Epithelial cell of prostate (primary cell): ENCODE results near the gene METTL25.
A peak's percentile ranks its signal among the peaks of the same experiment; 100 is the strongest.

ENCODE experiments used
- DNase-seq: peaks from one replicate; pipeline ENCODE4 v3.0.0-alpha.2; 2011; ENCODE audit warnings: low read depth, low spot score
- H3K27ac ChIP-seq: fragments of 450-650 bp; 2 replicates; pipeline ENCODE4 v1.5.1; 2017; ENCODE audit warnings: mild to moderate bottlenecking

The METTL25 gene

DNA sequence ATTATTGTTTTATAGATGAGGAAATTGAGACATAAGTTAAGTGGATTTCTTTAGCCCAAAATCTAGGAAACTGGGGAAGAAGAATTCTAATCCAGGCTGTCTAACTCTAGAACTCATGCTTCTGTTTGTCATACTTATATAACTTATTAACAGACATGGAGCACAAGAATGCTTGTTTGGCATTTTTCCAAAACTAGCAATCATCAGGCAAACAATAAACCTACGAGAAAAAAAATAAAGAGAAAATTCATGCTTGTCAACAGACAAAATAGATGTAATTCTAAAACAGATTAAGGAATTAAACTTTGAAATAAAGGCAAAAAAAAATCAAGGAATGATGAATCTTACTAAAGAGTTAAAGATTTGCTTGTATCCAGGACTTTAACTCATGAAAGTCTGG is 103.1 kb downstream of the METTL25 start:
- DNase-seq, result no peak
- H3K27ac ChIP-seq, result peak overlapping the region; percentile 67

DNA sequence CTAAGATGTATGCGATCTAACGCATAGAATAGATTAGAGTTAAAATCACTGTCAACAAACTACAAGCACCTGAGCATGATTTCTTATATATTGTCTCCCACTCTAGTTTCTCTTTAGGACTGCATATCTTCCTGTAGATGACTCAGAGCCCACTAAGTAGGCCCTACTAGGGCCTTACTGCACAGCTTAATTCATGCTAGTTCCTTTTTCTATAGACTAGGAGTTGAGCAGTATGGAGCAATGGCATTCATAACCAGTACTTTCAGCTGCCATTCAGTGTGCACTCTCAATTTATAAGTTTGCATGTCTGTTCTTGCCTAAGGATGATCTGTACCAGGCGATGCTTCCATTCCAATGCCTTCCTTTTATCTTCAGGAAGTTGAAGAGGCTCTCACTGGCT is 103.5 kb downstream of the METTL25 start:
- H3K27ac ChIP-seq, result peak overlapping the region; percentile 67
- DNase-seq, result peak; percentile 63

DNA sequence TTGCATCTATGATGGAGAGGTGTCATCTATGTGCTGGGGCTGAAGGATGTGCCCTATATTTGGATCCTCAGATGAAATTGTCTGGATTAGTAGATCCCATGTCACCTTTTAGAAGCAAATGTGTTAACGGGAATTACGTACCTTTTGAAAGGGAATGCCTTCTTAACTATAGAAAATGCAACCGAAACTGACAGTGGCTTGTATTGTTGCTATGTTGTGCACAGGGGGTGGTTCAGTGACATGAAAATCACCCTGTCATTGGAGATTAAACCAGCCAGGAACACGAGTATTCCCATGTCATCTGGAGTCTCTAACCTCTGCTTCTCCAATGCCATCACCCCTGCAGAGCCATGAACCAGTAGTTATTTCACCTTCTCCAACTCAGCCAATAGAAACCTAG is 110.2 kb downstream of the METTL25 start:
- H3K27ac ChIP-seq, result no peak overlapping the region
- DNase-seq, result no peak

DNA sequence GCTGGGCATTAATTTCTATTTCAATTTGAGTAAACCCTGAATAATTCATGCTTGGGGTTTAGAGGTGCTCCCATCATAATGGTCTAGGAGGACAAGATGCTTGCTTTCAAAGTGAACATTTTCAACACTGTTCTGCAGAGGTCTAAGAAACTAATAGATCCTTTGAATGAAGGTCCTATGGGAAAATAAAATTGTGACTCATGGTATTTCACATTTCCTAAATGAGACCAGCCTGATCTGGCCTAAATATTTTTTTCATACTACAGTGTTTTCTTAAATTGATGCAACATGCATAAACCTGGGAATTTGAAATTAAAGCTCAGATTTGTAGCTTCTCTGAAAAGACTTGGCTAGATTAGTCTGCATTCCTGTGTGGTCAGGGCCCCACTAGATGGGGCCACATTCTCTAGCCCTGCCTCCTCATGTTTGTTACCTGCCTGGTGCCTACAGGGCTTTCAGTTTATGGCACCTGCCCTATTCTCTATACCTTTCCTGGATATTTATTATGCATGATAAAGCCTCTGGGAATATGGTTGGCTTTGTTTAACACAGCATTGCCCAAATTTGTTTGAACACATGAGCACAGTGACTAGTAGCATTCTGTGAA is 112.7 kb downstream of the METTL25 start:
- DNase-seq, result no peak

DNA sequence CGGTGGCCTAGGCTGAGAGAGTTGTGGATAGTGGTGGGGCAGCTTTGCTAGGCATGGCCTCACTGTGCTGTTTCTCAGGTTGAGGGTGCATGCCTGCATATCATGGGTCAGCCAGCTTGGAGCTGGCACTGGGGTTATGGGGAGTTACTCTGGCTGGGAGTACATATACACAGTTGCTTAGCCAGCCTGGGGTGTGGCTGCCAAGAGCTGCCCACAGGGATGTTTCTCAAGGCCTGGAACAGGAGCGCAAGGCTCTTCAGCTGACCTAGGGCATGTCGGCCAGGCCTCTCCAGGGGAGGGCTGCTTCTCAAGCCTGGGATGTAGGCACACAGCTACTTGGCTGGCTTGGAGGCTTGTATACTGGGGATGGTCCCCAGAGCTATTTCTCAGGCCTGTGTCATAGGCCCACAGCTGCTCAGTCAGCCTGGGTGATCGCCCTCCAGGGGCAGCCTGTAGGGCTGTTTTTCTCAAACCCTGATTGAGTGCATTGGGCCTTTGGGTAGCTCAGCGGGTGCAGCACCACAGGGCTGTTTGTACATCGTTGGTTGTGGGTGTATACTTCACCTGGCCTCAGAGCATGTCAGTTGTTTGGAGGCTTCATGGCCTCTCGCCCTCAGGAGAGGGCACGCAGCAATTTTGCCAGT is 114.9 kb downstream of the METTL25 start:
- no peak for DNase-seq
- H3K27ac ChIP-seq, result no peak overlapping the region

More for the DNA sequence above, 112.7 kb downstream of the METTL25 start:
- H3K27ac ChIP-seq, result no peak overlapping the region

DNA sequence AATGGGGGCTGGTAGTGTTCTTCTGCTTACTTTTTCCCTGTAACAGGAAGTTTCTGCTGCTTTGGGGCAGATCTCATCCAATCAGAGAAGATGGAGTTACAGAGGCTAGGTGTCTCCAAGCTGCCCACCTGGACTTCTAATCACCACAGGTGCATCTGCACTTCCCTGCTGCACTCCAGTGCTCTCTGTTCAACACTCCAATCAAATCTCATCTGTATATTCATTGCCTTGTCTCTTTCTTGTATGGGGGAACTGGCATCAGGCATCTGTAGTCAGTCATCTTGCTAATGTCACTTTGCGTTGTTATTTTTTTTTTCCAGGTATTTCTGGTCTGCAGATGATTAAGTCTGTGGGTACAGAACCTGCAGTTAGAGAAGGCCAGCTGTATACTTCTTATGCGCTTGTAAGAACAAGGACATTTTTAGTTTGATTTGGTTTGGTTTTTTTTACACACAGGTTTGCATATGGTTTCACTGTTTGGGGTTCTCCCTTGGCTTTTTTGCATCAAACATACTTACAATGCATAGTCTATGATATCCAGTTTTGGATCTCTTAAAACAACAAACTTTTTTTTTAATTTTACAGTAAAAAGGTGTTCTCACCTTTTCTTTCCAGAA is 116.0 kb downstream of the METTL25 start:
- no peak for DNase-seq
- H3K27ac ChIP-seq, result peak overlapping the region; percentile 49

DNA sequence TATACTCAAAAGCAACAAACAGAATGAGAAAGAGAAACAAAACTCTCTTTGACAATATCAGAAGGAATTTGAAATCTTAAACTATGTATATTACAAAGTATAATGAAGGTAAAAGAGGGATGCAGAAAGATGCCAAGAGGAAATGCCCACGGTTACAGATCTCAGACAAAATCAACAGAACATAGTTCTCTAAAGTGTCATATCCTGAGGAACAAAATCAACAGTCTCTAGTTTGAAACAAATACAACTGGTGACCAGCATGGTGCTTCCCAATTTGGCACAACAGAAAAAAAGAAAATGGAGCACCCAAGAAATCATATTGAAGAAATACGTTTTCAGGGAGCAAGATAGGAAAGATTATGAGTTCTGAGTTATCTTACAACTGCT is 116.5 kb downstream of the METTL25 start:
- DNase-seq, result no peak

DNA sequence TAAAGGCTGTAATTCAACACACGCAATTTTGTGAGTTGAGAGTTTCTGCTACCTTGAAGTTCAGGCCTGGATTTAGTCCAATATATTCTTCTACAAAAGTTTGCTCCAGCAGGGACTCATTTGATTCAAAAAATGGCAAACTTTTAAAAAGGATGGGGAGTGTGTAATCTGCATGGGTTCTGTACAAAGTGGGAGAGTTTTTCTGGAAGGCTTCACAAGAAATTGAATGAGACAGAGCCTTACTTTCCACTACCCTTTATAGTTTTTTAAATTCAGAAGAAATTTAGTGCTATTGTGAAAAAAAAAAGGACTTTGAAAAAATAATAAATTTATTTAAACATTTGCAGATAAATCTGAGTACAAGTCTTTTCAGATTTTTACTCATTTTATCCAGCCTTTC is 116.9 kb downstream of the METTL25 start:
- peak overlapping the region; percentile 49 for H3K27ac ChIP-seq
- no peak for DNase-seq

More for the DNA sequence above, 116.5 kb downstream of the METTL25 start:
- peak overlapping the region; percentile 49 for H3K27ac ChIP-seq

DNA sequence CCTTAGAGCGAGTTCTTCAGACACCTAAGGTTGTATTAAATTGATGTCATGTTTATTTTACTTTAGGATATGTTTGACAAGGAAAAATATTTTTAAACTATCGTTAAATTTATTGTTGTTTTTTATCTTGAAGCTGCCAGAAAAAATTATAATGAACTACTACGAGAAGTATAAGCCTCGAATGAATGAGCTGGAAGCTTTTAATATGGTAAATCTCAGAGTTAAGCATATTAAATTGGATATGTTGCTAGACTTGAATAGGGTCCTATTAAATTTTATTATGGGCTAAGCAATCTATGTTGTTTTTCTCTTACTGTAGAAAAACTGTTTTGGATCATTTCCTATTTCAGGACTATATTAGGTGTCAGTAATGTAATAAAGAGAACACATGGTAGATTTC is 118.2 kb downstream of the METTL25 start:
- no peak overlapping the region for H3K27ac ChIP-seq
- DNase-seq, result no peak

DNA sequence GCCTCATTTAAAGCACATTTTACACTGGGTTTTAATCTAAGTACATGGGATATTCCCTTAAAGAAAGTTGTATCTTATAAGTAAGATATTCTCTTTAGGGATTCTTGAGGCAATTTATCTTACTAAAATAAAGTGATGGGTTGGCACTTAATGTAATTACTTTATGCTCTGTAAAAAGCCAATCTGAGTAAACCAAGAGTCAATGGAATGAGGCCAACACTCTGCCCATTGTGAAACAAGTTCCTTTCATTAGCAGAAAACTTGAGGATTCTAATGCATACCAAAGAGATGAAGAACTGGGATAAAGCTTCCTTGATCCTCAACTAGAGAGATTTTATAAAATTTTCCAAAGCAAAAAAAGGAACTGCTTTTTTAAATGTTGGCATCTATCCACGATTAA is 121.2 kb downstream of the METTL25 start:
- no peak overlapping the region for H3K27ac ChIP-seq
- no peak for DNase-seq

DNA sequence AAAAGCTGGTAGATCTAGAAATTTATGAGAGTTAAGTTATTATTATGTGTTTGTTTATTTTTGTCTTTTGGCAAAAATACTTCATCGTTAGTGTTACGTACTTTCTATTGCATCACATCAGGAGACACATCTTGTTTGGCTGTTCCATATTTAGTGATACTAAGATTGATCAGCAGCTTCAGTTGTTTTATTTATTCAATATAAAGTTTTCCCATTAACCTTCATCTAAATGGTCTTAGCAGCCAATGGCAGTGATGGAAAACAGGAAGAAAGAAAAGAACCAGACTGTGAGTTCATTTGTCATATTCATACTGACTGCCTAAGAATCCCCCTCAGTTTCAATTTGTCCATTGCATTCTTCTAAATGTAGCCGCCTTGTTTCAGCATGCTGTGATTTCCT is 122.3 kb downstream of the METTL25 start:
- no peak for DNase-seq
- no peak overlapping the region for H3K27ac ChIP-seq

DNA sequence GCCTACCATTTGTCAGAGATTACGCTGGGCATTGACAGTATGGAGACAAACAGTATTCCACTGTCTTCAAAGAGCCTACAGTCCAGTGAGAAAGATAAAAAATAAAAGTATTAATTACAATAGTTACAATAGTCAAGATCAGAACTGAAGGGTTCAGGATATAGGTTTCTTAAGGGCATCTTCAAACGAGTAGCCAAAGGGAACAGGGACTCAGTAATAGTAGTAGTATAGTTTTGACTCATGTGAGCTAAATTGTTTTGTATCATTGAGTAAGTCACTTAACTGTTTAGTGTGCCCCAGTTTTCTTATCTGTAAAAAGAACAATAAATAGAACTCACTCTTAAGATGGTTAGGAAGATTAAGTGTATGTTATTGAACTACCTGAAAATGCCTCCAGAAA is 123.6 kb downstream of the METTL25 start:
- H3K27ac ChIP-seq, result no peak overlapping the region
- DNase-seq, result no peak

DNA sequence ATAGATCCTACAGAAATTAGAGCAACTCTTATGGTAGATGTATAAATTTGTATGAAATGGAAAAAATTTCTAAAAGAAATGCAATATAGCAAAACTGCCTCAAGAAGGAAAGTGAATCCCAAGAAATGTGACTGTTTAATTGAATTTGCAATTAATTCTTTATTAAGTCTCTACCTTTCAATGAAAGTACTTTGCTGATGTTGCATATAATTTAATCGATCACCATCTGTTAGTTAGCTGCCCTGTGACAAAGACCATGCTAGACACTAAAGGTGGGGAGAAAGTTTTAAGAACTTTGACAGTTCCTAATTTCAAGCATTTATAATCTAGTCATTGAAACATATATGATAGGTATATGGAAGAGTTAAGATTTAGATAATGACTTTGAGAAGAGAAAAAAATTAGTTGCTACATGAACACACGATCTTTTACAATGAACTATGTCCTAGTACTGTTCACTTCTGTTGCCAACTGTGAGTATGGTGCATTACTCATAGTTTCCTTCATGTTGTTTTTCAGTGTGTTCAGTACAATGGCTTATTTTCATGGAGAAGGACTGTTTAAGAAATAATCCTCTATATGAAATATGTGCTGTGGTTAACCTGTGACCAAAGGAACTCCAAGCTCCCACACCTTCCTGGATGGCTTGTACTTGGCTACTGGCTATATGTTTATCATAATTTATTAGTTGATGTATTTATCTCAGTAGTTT is 128.4 kb downstream of the METTL25 start:
- DNase-seq, result peak; percentile 60
- no peak overlapping the region for H3K27ac ChIP-seq

DNA sequence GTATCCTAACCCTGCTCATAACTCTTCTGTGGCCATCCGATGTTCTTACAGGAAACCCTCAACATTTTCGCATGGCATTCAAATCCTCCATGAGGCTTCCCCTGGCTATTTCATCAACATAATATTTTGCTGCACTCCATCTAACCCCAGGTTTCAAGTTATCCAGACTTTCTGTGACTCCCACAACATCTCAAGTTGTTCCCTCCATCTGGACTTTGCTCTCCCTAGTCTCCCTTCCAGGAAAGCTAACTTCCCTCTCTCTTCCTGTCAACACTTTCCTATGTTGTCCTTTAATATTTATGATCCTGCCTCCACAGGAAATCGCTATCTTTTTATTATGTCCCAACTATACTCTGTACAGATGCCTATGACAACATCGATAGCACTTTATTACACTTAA is 146.1 kb downstream of the METTL25 start:
- DNase-seq, result no peak
- no peak overlapping the region for H3K27ac ChIP-seq

DNA sequence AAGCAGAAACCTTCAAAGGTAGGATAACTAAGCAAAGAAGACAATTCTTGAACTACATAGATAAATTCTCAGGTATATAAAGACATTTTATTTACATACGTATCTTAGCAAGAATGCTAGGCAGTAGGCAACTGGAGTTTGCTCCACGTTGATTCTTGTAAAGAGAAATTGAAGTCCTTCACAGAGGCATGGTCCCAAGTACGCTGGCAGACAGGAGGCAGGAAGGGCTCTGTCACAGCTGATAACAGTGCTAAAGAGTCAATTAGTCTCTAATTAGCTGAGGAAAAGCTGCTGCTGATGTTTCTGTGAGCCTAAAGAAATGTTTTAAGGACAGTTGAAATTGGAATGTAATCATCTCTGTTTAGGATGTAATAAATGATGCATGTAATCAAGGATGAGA is 146.8 kb downstream of the METTL25 start:
- H3K27ac ChIP-seq, result no peak overlapping the region
- no peak for DNase-seq

DNA sequence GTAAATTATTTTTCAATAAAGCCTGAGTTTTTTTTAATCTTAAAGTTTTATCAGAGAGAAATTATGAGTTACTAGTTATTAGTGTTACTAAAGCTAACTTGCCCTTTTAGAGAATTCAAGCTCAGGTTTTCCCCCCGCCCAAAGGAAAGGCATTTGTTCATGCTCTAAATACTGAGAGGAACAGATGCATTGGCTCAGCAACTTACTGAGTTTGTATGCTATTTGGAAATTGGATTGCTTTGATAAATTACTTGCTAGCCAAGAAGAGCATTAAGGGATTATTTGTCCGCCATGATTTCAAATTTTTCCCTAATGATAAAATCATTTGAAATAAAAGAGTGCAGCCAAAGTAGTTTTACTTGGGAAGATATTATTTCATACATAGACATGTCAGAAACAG is 149.4 kb downstream of the METTL25 start:
- DNase-seq, result no peak
- no peak overlapping the region for H3K27ac ChIP-seq

DNA sequence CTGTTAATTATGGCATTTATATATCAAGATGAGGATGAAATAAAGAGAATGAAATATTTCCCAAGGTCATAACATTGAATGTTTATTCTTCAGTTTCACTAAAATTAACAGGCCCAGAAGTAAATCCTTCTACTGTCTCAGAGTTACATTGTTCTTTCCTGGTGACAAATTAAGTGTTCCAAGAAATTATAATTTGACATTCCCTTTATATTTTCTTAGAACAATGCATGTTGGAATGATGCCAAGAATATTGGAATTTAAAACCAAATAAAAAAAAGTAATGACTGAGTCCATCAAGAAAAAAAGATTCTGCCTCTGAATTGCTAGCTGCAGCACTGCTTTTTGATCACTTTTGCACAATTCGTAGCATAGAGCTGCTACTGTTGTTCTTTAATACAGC is 152.1 kb downstream of the METTL25 start:
- DNase-seq, result no peak
- H3K27ac ChIP-seq, result no peak overlapping the region

DNA sequence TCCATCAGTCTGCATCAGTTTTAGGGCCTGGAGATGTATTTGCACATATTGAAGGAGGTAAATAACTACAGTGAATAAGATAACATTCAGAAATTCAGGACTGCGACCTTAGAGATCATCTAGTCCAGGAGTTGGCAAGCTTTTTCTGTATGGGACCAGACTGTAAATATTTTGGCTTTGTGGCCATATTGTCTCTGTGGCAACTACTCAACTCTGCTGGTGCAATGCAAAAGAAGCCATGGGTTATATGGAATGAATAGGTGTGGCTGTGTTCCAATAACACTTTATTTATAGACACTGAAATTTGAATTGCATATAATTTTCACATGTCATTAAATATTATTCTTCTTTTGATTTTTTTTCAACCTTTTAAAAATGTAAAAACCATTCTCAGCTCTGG is 156.6 kb downstream of the METTL25 start:
- DNase-seq, result no peak
- H3K27ac ChIP-seq, result no peak overlapping the region

DNA sequence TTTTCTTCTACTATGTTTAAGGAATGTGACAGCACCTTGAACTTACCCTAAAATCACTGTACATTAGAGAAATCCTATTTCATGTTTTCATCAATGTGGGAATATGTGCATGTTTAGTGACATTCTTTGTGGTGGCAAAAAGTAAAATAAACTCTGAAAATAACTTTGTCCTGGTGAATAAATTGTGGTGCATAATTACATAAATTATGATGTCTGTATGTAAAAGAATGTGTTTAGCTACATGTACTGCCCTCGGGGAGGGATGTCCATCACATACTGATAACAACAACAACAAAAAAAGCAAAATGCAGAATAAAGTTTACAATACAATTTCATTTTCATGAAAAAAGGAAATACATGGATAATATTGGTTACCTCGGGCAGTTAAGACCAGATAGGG is 157.3 kb downstream of the METTL25 start:
- no peak overlapping the region for H3K27ac ChIP-seq

DNA sequence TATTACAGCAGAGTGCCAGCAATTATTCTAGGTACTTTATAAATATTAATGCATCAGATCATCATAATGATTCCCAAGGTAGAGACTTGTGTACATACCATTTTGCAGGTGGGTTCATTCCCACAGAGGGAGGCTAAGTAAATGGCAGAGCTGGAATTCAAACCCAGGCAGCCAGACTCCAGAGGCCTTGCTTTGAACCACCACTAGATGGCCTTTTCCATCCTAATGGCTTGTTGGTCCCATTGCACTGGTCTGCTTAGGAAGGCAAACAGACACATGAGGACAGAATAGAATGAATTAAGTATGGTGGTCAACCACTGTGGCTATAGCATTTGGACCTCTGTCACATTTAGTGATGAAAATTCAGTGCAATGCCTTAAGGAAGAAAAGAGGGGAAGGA is 158.7 kb downstream of the METTL25 start:
- DNase-seq, result no peak
- H3K27ac ChIP-seq, result no peak overlapping the region

More for the DNA sequence above, 157.3 kb downstream of the METTL25 start:
- no peak for DNase-seq

DNA sequence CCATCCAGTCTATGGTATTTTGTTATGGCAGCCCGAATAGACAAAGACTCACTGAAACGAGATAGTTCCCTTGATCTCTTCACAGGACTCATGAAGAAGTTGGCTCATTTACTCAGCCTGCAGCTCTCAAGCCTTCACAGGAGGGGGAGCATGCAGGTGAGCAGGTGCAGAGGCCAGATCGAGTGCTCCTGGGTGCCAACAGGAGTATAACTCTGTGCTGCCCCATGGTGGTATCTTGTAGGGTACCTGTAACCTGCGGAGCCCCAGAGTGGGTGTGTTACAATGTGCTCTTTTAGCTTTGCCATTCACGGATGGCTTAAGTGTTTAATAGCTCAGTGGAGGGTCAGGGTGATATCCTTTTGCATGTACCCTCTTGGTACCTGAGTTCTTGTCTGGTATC is 159.5 kb downstream of the METTL25 start:
- no peak for DNase-seq
- no peak overlapping the region for H3K27ac ChIP-seq
